GM12878 (cell line): ENCODE measurements around the gene MYCN.
"Not testable (repeated sequence)": the region's sequence is repeated elsewhere in the genome, so short reads cannot be mapped to it uniquely, and the experiment has no call there.

ENCODE experiments used
- CEBPB ChIP-seq, 2 experiments: fragments of 150-350 bp in 1 of 2; IDR thresholded peaks; 2 replicates each; pipeline ENCODE4 v1.6.1; 2012 to 2014; ENCODE audit warnings: low read depth in 2 of 2, low read length in 2 of 2, borderline replicate concordance in 1 of 2, inconsistent platforms in 1 of 2
- ZNF274 ChIP-seq: IDR thresholded peaks from one replicate; pipeline ENCODE4 v1.8.0; 2011; ENCODE audit not compliant: insufficient read length, insufficient read depth

DNA sequence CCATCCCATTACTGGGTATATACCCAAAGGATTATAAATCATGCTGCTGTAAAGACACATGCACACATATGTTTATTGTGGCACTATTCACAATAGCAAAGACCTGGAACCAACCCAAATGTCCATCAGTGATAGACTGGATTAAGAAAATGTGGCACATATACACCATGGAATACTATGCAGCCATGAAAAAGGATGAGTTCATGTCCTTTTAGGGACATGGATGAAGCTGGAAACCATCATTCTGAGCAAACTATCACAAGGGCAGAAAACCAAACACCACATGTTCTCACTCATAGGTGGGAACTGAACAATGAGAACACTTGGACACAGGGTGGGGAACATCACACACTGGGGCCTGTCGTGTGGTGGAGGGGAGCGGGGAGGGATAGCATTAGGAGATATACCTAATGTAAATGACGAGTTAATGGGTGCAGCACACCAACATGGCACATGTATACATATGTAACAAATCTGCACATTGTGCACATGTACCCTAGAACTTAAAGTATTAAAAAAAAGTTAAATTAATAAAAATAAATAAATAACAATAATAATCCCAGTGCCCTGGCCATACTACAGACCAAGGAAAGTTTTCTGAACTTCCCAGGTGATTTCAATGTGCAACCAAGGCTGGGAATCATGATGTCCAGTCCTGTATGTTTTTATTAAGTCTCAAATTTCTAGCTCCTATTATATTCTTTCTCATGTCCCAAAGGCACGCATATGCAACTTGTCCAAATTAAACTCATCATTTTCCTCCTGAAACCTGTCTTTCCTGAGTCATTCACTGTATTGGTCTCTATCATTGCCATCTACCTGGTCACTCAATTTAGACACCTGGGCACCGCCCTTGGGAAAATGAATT lies 23.0 kb downstream of the MYCN start:
- TF ChIP-seq ZNF274; CEBPB (IDR thresholded peaks at IDR 0.05; ENCODE audit: borderline replicate concordance in 1 of 2, low read depth in 2 of 2, low read length in 2 of 2): not testable (repeated sequence)
